Hypothalamus (tissue), 51 donors: Measurements from ENCODE around the gene ILDR2.

Experiments used
- DNase-seq, 51 donors: peaks; one replicate each; lab custom pipeline; 2025; lab: John Stamatoyannopoulos, UW

Gene ILDR2

GRCh38 chr1:166975361-166976129 lies at the start of gene ILDR2:
Gene ILDR2, minus strand, starts transcription at chr1:166975540. Its CDS starts 272 bp downstream, at chr1:166975268.
- peak in 46 of 51 donors; percentile 15 to 86 (median 64) for DNase-seq

GRCh38 chr1:167022384-167022783 lies 47.0 kb upstream of the ILDR2 start:
- DNase-seq, result no peak

GRCh38 chr1:167016100-167016750 lies 40.9 kb upstream of the ILDR2 start:
- no peak for DNase-seq

GRCh38 chr1:167013108-167013929 lies 38.0 kb upstream of the ILDR2 start:
- DNase-seq, result no peak

GRCh38 chr1:167012570-167012969 lies 37.2 kb upstream of the ILDR2 start:
- no peak for DNase-seq

GRCh38 chr1:167011560-167012191 lies 36.3 kb upstream of the ILDR2 start:
- no peak for DNase-seq

GRCh38 chr1:167003711-167004110 lies 28.4 kb upstream of the ILDR2 start:
- DNase-seq, result no peak

GRCh38 chr1:167002354-167002753 lies 27.0 kb upstream of the ILDR2 start:
- DNase-seq, result no peak

- DNase-seq, result no peak
Observed at GRCh38 chr1:167000546-167000945, 25.2 kb upstream of the ILDR2 start.

GRCh38 chr1:166999500-167000055 lies 24.2 kb upstream of the ILDR2 start:
- no peak for DNase-seq

- no peak for DNase-seq
Observed at GRCh38 chr1:166999075-166999474, 23.7 kb upstream of the ILDR2 start.

- DNase-seq, result no peak
Observed at GRCh38 chr1:166988974-166989515, 13.7 kb upstream of the ILDR2 start, which contains the start of gene MAEL. Gene MAEL, plus strand, starts transcription at chr1:166989280. Its CDS starts 73 bp downstream, at chr1:166989353.

GRCh38 chr1:166981589-166981988 lies 6.2 kb upstream of the ILDR2 start:
- no peak for DNase-seq

- DNase-seq, result no peak
Observed at GRCh38 chr1:166980818-166981217, 5.5 kb upstream of the ILDR2 start.

GRCh38 chr1:166980383-166980782 lies 5.0 kb upstream of the ILDR2 start:
- no peak for DNase-seq

- DNase-seq, result no peak
Observed at GRCh38 chr1:166978821-166979220, 3.5 kb upstream of the ILDR2 start.

- DNase-seq, result no peak
Observed at GRCh38 chr1:166977951-166978350, 2.6 kb upstream of the ILDR2 start.

- peak in 14 of 51 donors; percentile 12 to 65 (median 39) for DNase-seq
Observed at GRCh38 chr1:166974647-166975345, 544 bp downstream of the ILDR2 start.

- peak in 3 of 51 donors; percentile 10 to 49 (median 36) for DNase-seq
Observed at GRCh38 chr1:166972826-166973225, 2.5 kb downstream of the ILDR2 start.
